ENCODE results near the gene PIN1.

Gene PIN1

DNA sequence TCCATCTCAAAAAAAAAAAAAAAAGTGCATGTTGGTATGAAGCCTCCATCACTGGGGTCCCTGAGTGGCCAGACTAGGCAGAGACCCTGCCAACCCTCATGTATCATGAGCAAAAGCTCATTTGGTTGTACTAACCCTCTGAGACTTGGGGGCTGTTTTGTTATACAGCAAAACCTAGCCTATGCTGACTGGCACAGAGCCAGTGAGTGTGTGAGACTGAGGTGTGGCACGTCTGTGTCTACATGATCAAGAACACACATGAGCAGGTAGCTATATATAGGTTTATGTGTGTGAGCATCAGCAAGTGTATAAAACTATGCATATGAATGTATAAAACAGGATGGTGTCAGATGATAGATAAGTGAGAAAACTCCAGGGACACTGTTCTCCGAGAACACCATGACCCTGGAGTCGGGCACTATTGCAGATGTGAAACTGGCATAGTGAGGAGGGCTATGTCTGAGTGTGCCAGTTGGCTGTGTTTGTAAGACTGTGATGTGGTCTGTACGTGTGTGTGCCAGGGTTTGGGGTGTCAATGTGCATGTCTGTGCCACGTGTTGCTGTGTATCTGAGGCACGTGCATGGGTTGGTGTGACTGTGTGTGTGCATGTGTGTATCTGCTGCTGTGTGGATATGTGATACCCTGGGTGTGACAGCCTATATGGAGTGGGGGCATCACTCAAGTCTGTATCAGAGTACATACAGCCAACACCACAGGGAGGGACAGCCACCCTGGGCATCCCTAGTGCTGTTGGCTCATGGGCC, 56.7 kb downstream of the PIN1 start:
- DNase-seq (ENCODE audit: low spot score), result no peak

Measured in NAMALWA (cell line).